NCI-H1436 treated with DMSO at 0.1 percent for 48 hours (cell line): Measurements from ENCODE around the gene UPB1.

Experiments
- DNase-seq: peaks from one replicate; lab custom pipeline; 2025; lab: John Stamatoyannopoulos, UW

UPB1 gene

GRCh38 chr22:24494528-24495364 is at the start of gene UPB1:
Gene UPB1, plus strand, starts transcription at chr22:24495332. Its CDS starts 72 bp downstream, at chr22:24495404.
- no peak for DNase-seq

- DNase-seq: no peak
These were observed 49.5 kb upstream of the UPB1 start for GRCh38 chr22:24445481-24446259.

GRCh38 chr22:24446260-24446611 is 48.9 kb upstream of the UPB1 start:
- no peak for DNase-seq

GRCh38 chr22:24450610-24451009 is 44.5 kb upstream of the UPB1 start:
- no peak for DNase-seq

GRCh38 chr22:24451162-24451561 is 44.0 kb upstream of the UPB1 start:
- no peak for DNase-seq

GRCh38 chr22:24453853-24454252 is 41.3 kb upstream of the UPB1 start:
- DNase-seq: no peak

GRCh38 chr22:24455039-24455438 is 40.1 kb upstream of the UPB1 start:
- DNase-seq: no peak

- DNase-seq: no peak
These were observed 39.2 kb upstream of the UPB1 start for GRCh38 chr22:24455751-24456426.

GRCh38 chr22:24457894-24458420 is 37.2 kb upstream of the UPB1 start:
- no peak for DNase-seq

GRCh38 chr22:24459911-24460310 is 35.2 kb upstream of the UPB1 start:
- no peak for DNase-seq

- no peak for DNase-seq
These were observed 34.6 kb upstream of the UPB1 start for GRCh38 chr22:24460418-24461089.

- no peak for DNase-seq
These were observed 31.9 kb upstream of the UPB1 start for GRCh38 chr22:24463071-24463760.

GRCh38 chr22:24465566-24465965 is 29.6 kb upstream of the UPB1 start:
- no peak for DNase-seq

GRCh38 chr22:24465975-24466374 is 29.2 kb upstream of the UPB1 start:
- no peak for DNase-seq

GRCh38 chr22:24466716-24467328 is 28.3 kb upstream of the UPB1 start:
- no peak for DNase-seq

GRCh38 chr22:24467340-24467739 is 27.8 kb upstream of the UPB1 start:
- DNase-seq: no peak

GRCh38 chr22:24471570-24471969 is 23.6 kb upstream of the UPB1 start:
- DNase-seq: no peak

GRCh38 chr22:24473284-24473683 is 21.8 kb upstream of the UPB1 start:
- no peak for DNase-seq

GRCh38 chr22:24474221-24474620 is 20.9 kb upstream of the UPB1 start:
- no peak for DNase-seq

GRCh38 chr22:24474649-24475255 is 20.4 kb upstream of the UPB1 start:
- no peak for DNase-seq
